BLaER1 treated with 17β-estradiol and CSF1 and Interleukin-3, amounts not matched to agents 10 nM and 100 nM (cell line): ENCODE data around the gene ADAMTS9.

Experiments used
- H3K27ac ChIP-seq, 11 experiments: shearing (Covaris generic); formaldehyde crosslinking; 2 replicates each; pipeline ENCODE4 v1.8.1; 2022
- H3K27me3 ChIP-seq, 11 experiments: shearing (Covaris generic); formaldehyde crosslinking; 2 replicates each; pipeline ENCODE4 v1.8.1; 2022
- H3K36me3 ChIP-seq, 11 experiments: shearing (Covaris generic); formaldehyde crosslinking; 2 replicates each; pipeline ENCODE4 v1.8.1; 2022
- H3K4me1 ChIP-seq, 10 experiments: shearing (Covaris generic); formaldehyde crosslinking; 2 replicates each; pipeline ENCODE4 v1.8.1; 2022
- H3K4me2 ChIP-seq, 11 experiments: shearing (Covaris generic); formaldehyde crosslinking; 2 replicates each; pipeline ENCODE4 v1.8.1; 2022
- H3K4me3 ChIP-seq, 10 experiments: shearing (Covaris generic); formaldehyde crosslinking; 2 replicates each; pipeline ENCODE4 v1.8.1; 2022
- H3K9ac ChIP-seq, 11 experiments: shearing (Covaris generic); formaldehyde crosslinking; 2 replicates each; pipeline ENCODE4 v1.8.1; 2022
- H3K9me3 ChIP-seq, 11 experiments: shearing (Covaris generic); formaldehyde crosslinking; replicated peaks in 1 of 11; 2 replicates each; pipeline ENCODE4 v1.8.1; 2022
- H4K20me1 ChIP-seq, 11 experiments: shearing (Covaris generic); formaldehyde crosslinking; 2 replicates each; pipeline ENCODE4 v1.8.1; 2022
- Cebpa-rat ChIP-seq, 11 experiments: shearing (Covaris generic); IDR thresholded peaks; 2 replicates each; pipeline ENCODE4 v1.8.1; 2022

Gene ADAMTS9

GRCh38 chr3:64561868-64562267 is 125.9 kb downstream of the ADAMTS9 start:
- Histone ChIP-seq H3K4me3 (no peak overlapping the region), H3K4me1 (no peaks in the 10 kb centered on the region), H3K4me2 (no peak overlapping the region), H3K9ac (no peak overlapping the region), H3K27ac (no peak overlapping the region), H3K27me3 (no peaks in the 10 kb centered on the region), H3K9me3 (no peaks in the 10 kb centered on the region), H4K20me1 (no peaks in the 10 kb centered on the region), H3K36me3 (no peaks in the 10 kb centered on the region)
- no peak for TF ChIP-seq Cebpa-rat (IDR thresholded peaks at IDR 0.05)

GRCh38 chr3:64561325-64561843 is 126.4 kb downstream of the ADAMTS9 start:
- no peak overlapping the region for H3K9ac ChIP-seq
- H3K9me3 ChIP-seq, result no peaks in the 10 kb centered on the region
- no peak overlapping the region for H3K27ac ChIP-seq
- no peaks in the 10 kb centered on the region for H3K27me3 ChIP-seq
- H3K36me3 ChIP-seq, result no peaks in the 10 kb centered on the region
- H3K4me2 ChIP-seq, result no peak overlapping the region
- no peak for TF ChIP-seq Cebpa-rat (IDR thresholded peaks at IDR 0.05)
- H3K4me1 ChIP-seq, result no peaks in the 10 kb centered on the region
- no peak overlapping the region for H3K4me3 ChIP-seq
- H4K20me1 ChIP-seq, result no peaks in the 10 kb centered on the region

- Histone ChIP-seq H3K27ac (no peak overlapping the region), H3K9me3 (no peaks in the 10 kb centered on the region), H3K4me2 (no peak overlapping the region), H3K4me3 (no peak overlapping the region), H4K20me1 (no peaks in the 10 kb centered on the region), H3K4me1 (no peaks in the 10 kb centered on the region), H3K36me3 (no peaks in the 10 kb centered on the region), H3K27me3 (no peaks in the 10 kb centered on the region), H3K9ac (no peak overlapping the region)
- no peak for TF ChIP-seq Cebpa-rat (IDR thresholded peaks at IDR 0.05)
Measured at GRCh38 chr3:64560791-64561190, 127.0 kb downstream of the ADAMTS9 start.

- Histone ChIP-seq H3K4me1 (no peaks in the 10 kb centered on the region), H3K27me3 (no peaks in the 10 kb centered on the region), H3K4me2 (no peak overlapping the region), H3K9me3 (no peaks in the 10 kb centered on the region), H3K4me3 (no peak overlapping the region), H3K9ac (no peak overlapping the region), H3K36me3 (no peaks in the 10 kb centered on the region), H3K27ac (no peak overlapping the region), H4K20me1 (no peaks in the 10 kb centered on the region)
- no peak for TF ChIP-seq Cebpa-rat (IDR thresholded peaks at IDR 0.05)
Measured at GRCh38 chr3:64559588-64559987, 128.2 kb downstream of the ADAMTS9 start.

GRCh38 chr3:64556046-64556445 is 131.8 kb downstream of the ADAMTS9 start:
- H4K20me1 ChIP-seq, result no peaks in the 10 kb centered on the region
- no peaks in the 10 kb centered on the region for H3K27me3 ChIP-seq
- no peak overlapping the region for H3K27ac ChIP-seq
- no peak overlapping the region for H3K9ac ChIP-seq
- H3K4me1 ChIP-seq, result no peaks in the 10 kb centered on the region
- H3K36me3 ChIP-seq, result no peaks in the 10 kb centered on the region
- no peaks in the 10 kb centered on the region for H3K9me3 ChIP-seq
- H3K4me3 ChIP-seq, result no peak overlapping the region
- H3K4me2 ChIP-seq, result no peak overlapping the region
- no peak for TF ChIP-seq Cebpa-rat (IDR thresholded peaks at IDR 0.05)

- Histone ChIP-seq H3K4me1 (no peaks in the 10 kb centered on the region), H3K9ac (no peak overlapping the region), H3K4me3 (no peak overlapping the region), H3K27me3 (no peaks in the 10 kb centered on the region), H3K4me2 (no peak overlapping the region), H3K27ac (no peak overlapping the region), H3K9me3 (no peaks in the 10 kb centered on the region), H3K36me3 (no peaks in the 10 kb centered on the region), H4K20me1 (no peaks in the 10 kb centered on the region)
- no peak for TF ChIP-seq Cebpa-rat (IDR thresholded peaks at IDR 0.05)
Measured at GRCh38 chr3:64555351-64555750, 132.4 kb downstream of the ADAMTS9 start.

GRCh38 chr3:64554096-64554920 is 133.5 kb downstream of the ADAMTS9 start:
- no peaks in the 10 kb centered on the region for H3K4me1 ChIP-seq
- TF ChIP-seq Cebpa-rat (IDR thresholded peaks at IDR 0.05), result no peak

GRCh38 chr3:64552966-64553365 is 134.8 kb downstream of the ADAMTS9 start:
- H3K9ac ChIP-seq, result no peak overlapping the region
- H3K4me3 ChIP-seq, result no peak overlapping the region
- H3K27me3 ChIP-seq, result no peaks in the 10 kb centered on the region
- TF ChIP-seq Cebpa-rat (IDR thresholded peaks at IDR 0.05), result no peak
- no peak overlapping the region for H3K27ac ChIP-seq
- no peaks in the 10 kb centered on the region for H4K20me1 ChIP-seq
- H3K4me2 ChIP-seq, result no peak overlapping the region
- no peaks in the 10 kb centered on the region for H3K4me1 ChIP-seq
- H3K36me3 ChIP-seq, result no peaks in the 10 kb centered on the region
- H3K9me3 ChIP-seq, result no peaks in the 10 kb centered on the region

More at GRCh38 chr3:64554096-64554920, 133.5 kb downstream of the ADAMTS9 start:
- Histone ChIP-seq H3K9me3 (no peaks in the 10 kb centered on the region), H3K4me3 (no peak overlapping the region), H3K9ac (no peak overlapping the region), H3K27ac (no peak overlapping the region), H3K4me2 (no peak overlapping the region), H4K20me1 (no peaks in the 10 kb centered on the region), H3K27me3 (no peaks in the 10 kb centered on the region), H3K36me3 (no peaks in the 10 kb centered on the region)

- H3K36me3 ChIP-seq, result no peaks in the 10 kb centered on the region
- H3K27ac ChIP-seq, result no peak overlapping the region
- H4K20me1 ChIP-seq, result no peaks in the 10 kb centered on the region
- H3K27me3 ChIP-seq, result no peaks in the 10 kb centered on the region
- no peak overlapping the region for H3K9ac ChIP-seq
- H3K9me3 ChIP-seq, result no peaks in the 10 kb centered on the region
- H3K4me3 ChIP-seq, result no peak overlapping the region
- TF ChIP-seq Cebpa-rat (IDR thresholded peaks at IDR 0.05), result no peak
- no peak overlapping the region for H3K4me2 ChIP-seq
- no peaks in the 10 kb centered on the region for H3K4me1 ChIP-seq
Measured at GRCh38 chr3:64552160-64552559, 135.6 kb downstream of the ADAMTS9 start.

- Histone ChIP-seq H3K27ac (no peak overlapping the region), H3K4me1 (no peaks in the 10 kb centered on the region), H3K4me2 (no peak overlapping the region), H3K4me3 (no peak overlapping the region), H3K27me3 (no peaks in the 10 kb centered on the region), H3K9ac (no peak overlapping the region), H3K36me3 (no peaks in the 10 kb centered on the region), H4K20me1 (no peaks in the 10 kb centered on the region), H3K9me3 (no peaks in the 10 kb centered on the region)
- no peak for TF ChIP-seq Cebpa-rat (IDR thresholded peaks at IDR 0.05)
Measured at GRCh38 chr3:64551697-64552096, 136.1 kb downstream of the ADAMTS9 start.
